Keratinocyte (primary cell): ENCODE results near the gene HADHB. TPM values are rescaled to one million over a fixed set of nuclear protein-coding genes. Genes with fewer than 3 reads are reported as not detected.
"Not testable (repeated sequence)": the region's sequence is repeated elsewhere in the genome, so short reads cannot be mapped to it uniquely, and the experiment has no call there.

Source experiments
- DNase-seq: peaks from one replicate; pipeline ENCODE4 v3.0.0-alpha.2; 2011; ENCODE audit warnings: low read depth, missing footprints, low spot score
- FAIRE-seq: peaks from 2 replicates; lab custom pipeline; 2011; peaks lifted over from hg19 to GRCh38; lab: Jason Lieb, UNC
- H2AFZ ChIP-seq: 2 replicates; pipeline ENCODE4 v1.6.0; 2012; ENCODE audit warnings: low read length, control low read depth, inconsistent platforms; ENCODE audit not compliant: control insufficient read depth
- H3K27ac ChIP-seq: 2 replicates; pipeline ENCODE4 v1.5.1; 2011; ENCODE audit warnings: low read length; ENCODE audit not compliant: control insufficient read depth, insufficient read depth
- H3K27me3 ChIP-seq: 3 replicates; pipeline ENCODE4 v1.6.0; 2011; ENCODE audit warnings: low read length; ENCODE audit not compliant: control insufficient read depth, insufficient read depth; ENCODE audit errors: extremely low read depth
- H3K36me3 ChIP-seq, 2 experiments: 2 replicates in 1 of 2; 3 replicates in 1 of 2; pipeline ENCODE4 v1.5.1; 2011; ENCODE audit warnings: low read length in 2 of 2, mild to moderate bottlenecking in 1 of 2; ENCODE audit not compliant: control insufficient read depth in 2 of 2, insufficient read depth in 2 of 2; ENCODE audit errors: extremely low read depth in 1 of 2
- H3K4me1 ChIP-seq: 3 replicates; pipeline ENCODE4 v1.5.1; 2011; ENCODE audit warnings: low read length; ENCODE audit not compliant: control insufficient read depth, insufficient read depth; ENCODE audit errors: extremely low read depth
- H3K4me2 ChIP-seq: 3 replicates; pipeline ENCODE4 v1.6.0; 2011; ENCODE audit warnings: low read depth, low read length; ENCODE audit not compliant: control insufficient read depth, insufficient read depth; ENCODE audit errors: extremely low read depth
- H3K4me3 ChIP-seq, 3 experiments: fragments of 200-600 bp in 1 of 3; sonication (generic) in 1 of 3; 2 replicates in 2 of 3; 3 replicates in 1 of 3; pipeline ENCODE4 v1.5.1; 2011 to 2016; ENCODE audit warnings: low read length in 3 of 3, mild to moderate bottlenecking in 3 of 3, control low read depth in 2 of 3, inconsistent platforms in 1 of 3, low read depth in 1 of 3, mixed read lengths in 1 of 3, mixed run types in 1 of 3, moderate library complexity in 1 of 3; ENCODE audit not compliant: control insufficient read depth in 2 of 3, insufficient read depth in 2 of 3; ENCODE audit errors: extremely low read depth in 1 of 3
- H3K79me2 ChIP-seq: 2 replicates; pipeline ENCODE4 v1.6.0; 2012; ENCODE audit warnings: low read length; ENCODE audit not compliant: control insufficient read depth, insufficient read depth
- H3K9ac ChIP-seq: 3 replicates; pipeline ENCODE4 v1.6.0; 2011; ENCODE audit warnings: low read length; ENCODE audit not compliant: control insufficient read depth, insufficient read depth; ENCODE audit errors: extremely low read depth
- H3K9me1 ChIP-seq: 3 replicates; pipeline ENCODE4 v1.6.0; 2011; ENCODE audit warnings: low read length; ENCODE audit not compliant: control insufficient read depth, insufficient read depth; ENCODE audit errors: extremely low read depth
- H3K9me3 ChIP-seq: 2 replicates; pipeline ENCODE4 v1.5.1; 2012; ENCODE audit warnings: low read depth, low read length; ENCODE audit not compliant: control insufficient read depth
- H4K20me1 ChIP-seq: 3 replicates; pipeline ENCODE4 v1.6.0; 2011; ENCODE audit warnings: low read length; ENCODE audit not compliant: control insufficient read depth, insufficient read depth; ENCODE audit errors: extremely low read depth
- CTCF ChIP-seq, 3 experiments: IDR thresholded peaks in 1 of 3; conservative IDR thresholded peaks in 1 of 3; optimal IDR thresholded peaks in 1 of 3; 2 replicates in 2 of 3; 3 replicates in 1 of 3; pipeline versions ENCODE3 to v1.5.1; 2011; ENCODE audit warnings: low read length in 3 of 3, mild to moderate bottlenecking in 3 of 3, moderate library complexity in 2 of 3, control low read depth in 1 of 3, inconsistent platforms in 1 of 3; ENCODE audit not compliant: insufficient read depth in 2 of 3; ENCODE audit errors: extremely low read depth in 1 of 3
- EZH2 ChIP-seq: IDR thresholded peaks from one replicate; pipeline ENCODE4 v1.6.1; 2012; ENCODE audit warnings: inconsistent platforms, mild to moderate bottlenecking, low read length, moderate library complexity
- dilution Hi-C: fragments of 300-500 bp; cut with MboI; formaldehyde crosslinking; loops from one replicate; pipeline ENCODE4 v1.7.0; 2020; ENCODE audit warnings: low sequenced_read_pairs; ENCODE audit not compliant: extremely low pct_ligation_motif_present
- polyA plus RNA-seq, 5 experiments: library from polyadenylated mRNA; depleted of rRNA in 3 of 5; stranded (reverse) in 3 of 5; stranded (forward) in 1 of 5; unstranded in 1 of 5; fragments of >200 nt; gene quantifications; 1 replicate in 1 of 5; 2 replicates in 3 of 5; 3 replicates in 1 of 5; pipeline versions ENCODE4 v1.2.1 to v1.2.3, GENCODE V29; 2011 to 2012; ENCODE audit warnings: missing spikeins in 2 of 5, low read depth in 1 of 5, low replicate concordance in 1 of 5

HADHB gene
- polyA plus RNA-seq, 1 donor (not counting 4 experiments of a cell fraction or from before 2014, with no cell fraction given) = 109 TPM

DNA sequence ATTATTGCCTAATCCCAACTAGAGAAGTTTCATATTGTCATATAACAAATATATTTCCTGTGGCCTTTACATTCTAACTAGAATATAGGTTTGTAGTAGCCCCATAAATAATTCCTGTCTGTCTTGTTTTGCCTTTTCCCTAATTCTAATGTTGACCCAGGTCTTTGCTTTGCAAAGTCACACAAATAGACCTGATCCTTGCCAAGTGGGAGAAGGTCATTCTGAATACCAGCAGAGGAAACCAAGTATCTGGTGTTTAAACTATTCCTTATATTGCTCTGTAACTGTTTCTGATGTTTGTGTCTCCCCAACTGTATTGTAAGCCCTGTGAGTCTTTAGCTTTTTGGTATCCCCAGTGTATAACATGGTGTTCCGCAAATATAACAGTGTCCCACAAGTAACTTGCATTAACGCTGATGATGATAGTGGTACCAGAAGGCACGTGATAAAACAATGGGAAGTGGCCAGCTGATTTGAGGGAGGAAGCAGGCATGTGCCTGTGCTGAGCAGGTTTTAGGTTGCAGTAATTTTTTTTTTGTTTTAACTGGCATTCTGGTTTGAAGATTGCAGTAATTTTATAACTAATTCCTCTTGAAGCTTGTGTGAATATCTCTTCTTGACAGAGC is 11.1 kb downstream of the HADHB start:
- DNase-seq (no peak), FAIRE-seq (no peak)
- Histone ChIP-seq H3K79me2 (peaks cover 30% of the 10 kb centered on the region), H3K27ac (no peak overlapping the region), H4K20me1 (no peaks in the 10 kb centered on the region), H3K4me1 (no peaks in the 10 kb centered on the region), H3K36me3 (peaks cover 9 to 14% of the 10 kb centered on the region in 2 experiments), H3K9me1 (no peaks in the 10 kb centered on the region), H3K4me3 (no peak overlapping the region), H3K27me3 (no peaks in the 10 kb centered on the region), H3K9me3 (no peaks in the 10 kb centered on the region), H3K4me2 (no peak overlapping the region), H2AFZ (no peak overlapping the region), H3K9ac (no peak overlapping the region)
- dilution Hi-C loops = no loop called here
- TF ChIP-seq EZH2 = no peak
- no peak for TF ChIP-seq CTCF (optimal IDR thresholded peaks at IDR 0.05 in 1 of 3, IDR thresholded peaks at IDR 0.05 in 1 of 3, conservative IDR thresholded peaks at IDR 0.05 in 1 of 3; ENCODE audit: extremely low read depth in 1 of 3, insufficient read depth in 2 of 3, low read length in 3 of 3)

GRCh38 chr2:26258836-26259235 is 14.1 kb downstream of the HADHB start:
- H3K4me1 ChIP-seq, H3K4me2 ChIP-seq, H3K4me3 ChIP-seq, H3K9me1 ChIP-seq, H3K79me2 ChIP-seq, H3K27me3 ChIP-seq, H3K9me3 ChIP-seq, dilution Hi-C loops, FAIRE-seq, H4K20me1 ChIP-seq, H3K27ac ChIP-seq, H3K9ac ChIP-seq, DNase-seq, H2AFZ ChIP-seq: not testable (repeated sequence)
- H3K36me3 ChIP-seq = peaks cover 9 to 14% of the 10 kb centered on the region in 2 experiments

DNA sequence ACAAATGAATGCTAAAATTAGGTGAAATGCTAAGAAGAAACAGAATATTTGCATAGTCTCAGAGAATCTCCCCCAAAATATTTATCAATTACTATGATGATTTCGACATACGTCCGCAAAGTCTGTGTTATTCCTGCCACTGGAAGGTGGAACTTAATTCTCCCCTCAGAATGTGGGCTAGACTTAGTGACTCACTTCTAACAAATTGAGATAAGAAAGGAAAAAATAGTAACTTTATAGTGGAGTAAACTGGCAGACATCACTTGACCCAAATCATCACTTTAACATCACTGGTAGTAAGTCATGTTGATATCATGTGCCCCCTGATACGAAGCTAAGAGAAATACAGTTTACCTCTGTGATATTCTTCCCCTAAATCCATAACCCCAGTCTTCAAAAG is 23.5 kb downstream of the HADHB start:
- no peak overlapping the region for H3K27ac ChIP-seq

More for the DNA sequence above, 23.5 kb downstream of the HADHB start:
- no peaks in the 10 kb centered on the region for H4K20me1 ChIP-seq
- FAIRE-seq (no peak), DNase-seq (no peak)
- H3K9ac ChIP-seq = no peak overlapping the region
- no peaks in the 10 kb centered on the region for H3K79me2 ChIP-seq
- no peak overlapping the region for H3K4me3 ChIP-seq
- peaks cover 21% of the 10 kb centered on the region for H3K4me1 ChIP-seq
- dilution Hi-C loops = no loop called here
- H3K9me3 ChIP-seq = no peaks in the 10 kb centered on the region
- no peak overlapping the region for H2AFZ ChIP-seq
- no peaks in the 10 kb centered on the region for H3K27me3 ChIP-seq
- TF ChIP-seq EZH2 (no peak), CTCF (optimal IDR thresholded peaks at IDR 0.05 in 1 of 3, IDR thresholded peaks at IDR 0.05 in 1 of 3, conservative IDR thresholded peaks at IDR 0.05 in 1 of 3; ENCODE audit: extremely low read depth in 1 of 3, insufficient read depth in 2 of 3, low read length in 3 of 3) (no peak)
- H3K9me1 ChIP-seq = no peaks in the 10 kb centered on the region
- H3K4me2 ChIP-seq = no peak overlapping the region
- peaks cover 0 to 4% of the 10 kb centered on the region in 2 experiments for H3K36me3 ChIP-seq
